BLaER1 (cell line): ENCODE data around the gene ZNF641.
A peak's percentile ranks its signal among the peaks of the same experiment; 100 is the strongest.

Source experiments
- H3K27ac ChIP-seq: shearing (Covaris generic); formaldehyde crosslinking; 2 replicates; pipeline ENCODE4 v1.8.1; 2022
- H3K27me3 ChIP-seq: shearing (Covaris generic); formaldehyde crosslinking; 2 replicates; pipeline ENCODE4 v1.8.1; 2022
- H3K36me3 ChIP-seq: shearing (Covaris generic); formaldehyde crosslinking; 2 replicates; pipeline ENCODE4 v1.8.1; 2022
- H3K4me1 ChIP-seq: shearing (Covaris generic); formaldehyde crosslinking; 2 replicates; pipeline ENCODE4 v1.8.1; 2022
- H3K4me2 ChIP-seq: shearing (Covaris generic); formaldehyde crosslinking; 2 replicates; pipeline ENCODE4 v1.8.1; 2022
- H3K4me3 ChIP-seq: shearing (Covaris generic); formaldehyde crosslinking; 2 replicates; pipeline ENCODE4 v1.8.1; 2022
- H3K9ac ChIP-seq: shearing (Covaris generic); formaldehyde crosslinking; 2 replicates; pipeline ENCODE4 v1.8.1; 2022
- H3K9me3 ChIP-seq: shearing (Covaris generic); formaldehyde crosslinking; 2 replicates; pipeline ENCODE4 v1.8.1; 2022
- H4K20me1 ChIP-seq: shearing (Covaris generic); formaldehyde crosslinking; 2 replicates; pipeline ENCODE4 v1.8.1; 2022
- Cebpa-rat ChIP-seq: shearing (Covaris generic); IDR thresholded peaks from 2 replicates; pipeline ENCODE4 v1.8.1; 2022

ZNF641 gene

GRCh38 chr12:48350249-48351021 is at the start of gene ZNF641:
Gene ZNF641, minus strand, starts transcription at chr12:48350919. Its CDS starts 2,829 bp downstream, at chr12:48348090.
- Histone ChIP-seq H3K27ac (peak within 1 kb of the TSS; percentile 79), H3K4me1 (peaks cover 20% of the 10 kb centered on the region), H3K9me3 (no peaks in the 10 kb centered on the region), H3K4me2 (peak within 1 kb of the TSS; percentile 91), H4K20me1 (no peaks in the 10 kb centered on the region), H3K9ac (peak within 1 kb of the TSS; percentile 83), H3K36me3 (peaks cover 27% of the 10 kb centered on the region), H3K4me3 (peak within 1 kb of the TSS; percentile 87), H3K27me3 (no peaks in the 10 kb centered on the region)
- no peak for TF ChIP-seq Cebpa-rat

DNA sequence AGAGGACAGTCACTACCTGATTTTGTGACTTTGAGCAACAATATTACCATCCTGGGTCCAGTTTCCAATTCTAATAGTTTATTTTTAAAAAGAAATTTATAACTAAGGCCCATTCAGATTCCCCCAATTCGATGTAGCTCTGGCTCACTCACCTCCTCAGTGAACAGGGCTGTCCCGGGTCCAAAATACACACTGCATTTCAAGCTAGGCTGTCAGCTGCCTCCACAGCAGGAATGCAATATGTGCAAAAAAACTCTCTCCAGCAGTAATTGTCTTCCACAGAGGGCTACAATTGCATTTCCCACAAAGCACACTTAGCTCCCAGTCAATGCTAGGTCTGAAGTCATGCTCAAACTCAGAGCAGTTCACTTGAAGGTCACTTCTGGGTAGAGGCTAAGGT is 39.3 kb upstream of the ZNF641 start:
- Histone ChIP-seq H3K27ac (no peak overlapping the region), H3K9ac (no peak overlapping the region)
- no peak for TF ChIP-seq Cebpa-rat

DNA sequence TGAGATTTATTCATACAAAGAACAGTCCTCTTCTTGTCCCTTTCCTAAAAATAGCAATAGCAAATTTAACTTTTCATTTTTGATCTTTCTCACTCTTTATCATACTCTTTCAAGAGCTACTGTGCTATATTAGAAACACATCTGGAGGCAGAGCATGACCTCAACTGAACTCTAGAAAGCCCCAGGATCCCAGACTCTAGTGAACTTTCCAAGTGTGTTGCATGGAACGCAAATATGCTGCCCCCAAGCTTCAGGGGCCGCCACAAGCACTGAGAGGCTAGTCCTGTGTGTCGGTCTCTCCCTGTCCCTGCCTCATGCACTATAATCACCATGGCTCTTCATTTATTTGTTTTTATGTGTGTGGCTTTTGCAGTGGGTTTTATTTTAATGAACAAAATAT is 38.7 kb upstream of the ZNF641 start:
- TF ChIP-seq Cebpa-rat = no peak
- H3K9ac ChIP-seq = no peak overlapping the region
- H3K27ac ChIP-seq = no peak overlapping the region
- H3K36me3 ChIP-seq = no peaks in the 10 kb centered on the region
- H3K4me1 ChIP-seq = peaks cover 10% of the 10 kb centered on the region
- H3K4me3 ChIP-seq = no peak overlapping the region
- H3K27me3 ChIP-seq = no peaks in the 10 kb centered on the region
- no peaks in the 10 kb centered on the region for H3K9me3 ChIP-seq
- no peaks in the 10 kb centered on the region for H4K20me1 ChIP-seq
- peak overlapping the region; percentile 46 for H3K4me2 ChIP-seq

More for the DNA sequence above, 39.3 kb upstream of the ZNF641 start:
- Histone ChIP-seq H3K36me3 (no peaks in the 10 kb centered on the region), H4K20me1 (no peaks in the 10 kb centered on the region), H3K27me3 (no peaks in the 10 kb centered on the region), H3K4me3 (no peak overlapping the region), H3K4me1 (peaks cover 10% of the 10 kb centered on the region), H3K4me2 (no peak overlapping the region), H3K9me3 (no peaks in the 10 kb centered on the region)

DNA sequence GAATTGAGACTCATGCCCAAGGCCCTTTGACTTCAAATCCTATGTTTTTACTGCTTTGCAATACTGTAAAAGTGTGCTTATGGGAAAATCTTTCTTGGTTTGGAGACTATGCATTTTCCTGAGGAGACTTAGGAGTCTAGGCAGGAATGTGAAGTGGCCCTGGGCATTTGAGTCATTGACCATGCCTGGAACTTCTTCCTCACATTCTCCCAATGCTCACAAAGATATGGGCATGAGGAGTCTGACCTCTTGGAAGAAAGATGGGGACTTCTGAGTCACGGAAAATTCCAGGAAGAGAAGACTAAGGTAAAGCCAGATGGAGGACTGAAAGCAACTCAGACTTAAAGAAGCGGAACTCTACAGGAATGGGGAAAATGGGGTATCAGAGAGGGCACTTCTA is 38.2 kb upstream of the ZNF641 start:
- Histone ChIP-seq H3K36me3 (no peaks in the 10 kb centered on the region), H3K9ac (no peak overlapping the region), H3K4me3 (no peak overlapping the region), H4K20me1 (no peaks in the 10 kb centered on the region), H3K27me3 (no peaks in the 10 kb centered on the region), H3K9me3 (no peaks in the 10 kb centered on the region), H3K4me1 (peaks cover 10% of the 10 kb centered on the region), H3K4me2 (peak overlapping the region; percentile 46), H3K27ac (no peak overlapping the region)
- TF ChIP-seq Cebpa-rat = no peak

GRCh38 chr12:48388460-48388859 is 37.7 kb upstream of the ZNF641 start:
- Histone ChIP-seq H3K9ac (no peak overlapping the region), H3K27me3 (no peaks in the 10 kb centered on the region), H3K36me3 (no peaks in the 10 kb centered on the region), H3K4me3 (no peak overlapping the region), H3K4me1 (peaks cover 10% of the 10 kb centered on the region), H3K27ac (no peak overlapping the region), H3K9me3 (no peaks in the 10 kb centered on the region), H3K4me2 (no peak overlapping the region), H4K20me1 (no peaks in the 10 kb centered on the region)
- no peak for TF ChIP-seq Cebpa-rat

DNA sequence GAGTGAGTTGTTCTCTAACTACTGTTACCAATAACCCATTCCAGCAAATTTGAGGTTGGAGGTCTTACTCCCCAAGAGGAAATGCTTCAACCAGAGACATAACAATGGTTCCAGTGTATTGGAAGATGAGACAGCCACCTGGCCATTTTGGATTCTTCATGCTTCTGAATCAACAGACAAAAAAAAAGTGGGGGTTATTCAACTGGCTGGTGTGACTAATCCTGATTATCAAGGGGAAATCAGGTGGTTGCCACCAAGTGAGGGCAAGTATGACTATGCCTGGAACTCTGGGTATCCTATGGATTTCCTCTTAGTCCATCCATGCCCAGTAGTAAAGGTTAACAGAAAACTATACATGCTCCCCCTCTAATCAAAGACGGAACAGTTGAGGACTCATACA is 29.9 kb upstream of the ZNF641 start:
- Histone ChIP-seq H3K27me3 (no peaks in the 10 kb centered on the region), H3K9ac (no peak overlapping the region), H3K4me1 (peaks cover 5% of the 10 kb centered on the region; the same call in 1 of the 2 replicates), H3K9me3 (no peaks in the 10 kb centered on the region), H3K4me3 (no peak overlapping the region), H4K20me1 (no peaks in the 10 kb centered on the region), H3K4me2 (no peak overlapping the region), H3K27ac (no peak overlapping the region), H3K36me3 (no peaks in the 10 kb centered on the region)
- no peak for TF ChIP-seq Cebpa-rat

DNA sequence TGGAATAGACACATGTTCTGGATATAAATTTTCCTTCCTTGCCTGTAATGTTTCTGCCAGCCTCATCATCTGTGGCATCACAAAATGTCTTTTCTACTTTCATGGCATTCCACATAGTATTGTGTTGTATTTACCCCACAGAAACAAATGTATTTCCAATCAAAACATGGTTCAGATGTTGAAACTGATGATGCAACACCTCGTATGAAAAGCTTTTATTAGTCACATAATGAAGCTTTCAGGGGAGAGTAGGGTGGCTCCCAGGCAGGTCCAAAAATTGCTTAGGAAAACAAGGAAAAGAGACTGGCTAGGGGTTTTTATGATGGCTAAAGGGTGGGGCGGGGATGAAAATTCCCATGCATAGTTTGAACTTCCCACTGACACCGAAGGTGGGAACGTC is 29.1 kb upstream of the ZNF641 start:
- Histone ChIP-seq H3K9ac (no peak overlapping the region), H3K4me2 (no peak overlapping the region), H3K36me3 (no peaks in the 10 kb centered on the region), H3K4me1 (peaks cover 5% of the 10 kb centered on the region; the same call in 1 of the 2 replicates), H3K9me3 (no peaks in the 10 kb centered on the region), H3K27me3 (no peaks in the 10 kb centered on the region), H4K20me1 (no peaks in the 10 kb centered on the region), H3K27ac (no peak overlapping the region), H3K4me3 (no peak overlapping the region)
- TF ChIP-seq Cebpa-rat = no peak; the same call in 1 of the 2 replicates

DNA sequence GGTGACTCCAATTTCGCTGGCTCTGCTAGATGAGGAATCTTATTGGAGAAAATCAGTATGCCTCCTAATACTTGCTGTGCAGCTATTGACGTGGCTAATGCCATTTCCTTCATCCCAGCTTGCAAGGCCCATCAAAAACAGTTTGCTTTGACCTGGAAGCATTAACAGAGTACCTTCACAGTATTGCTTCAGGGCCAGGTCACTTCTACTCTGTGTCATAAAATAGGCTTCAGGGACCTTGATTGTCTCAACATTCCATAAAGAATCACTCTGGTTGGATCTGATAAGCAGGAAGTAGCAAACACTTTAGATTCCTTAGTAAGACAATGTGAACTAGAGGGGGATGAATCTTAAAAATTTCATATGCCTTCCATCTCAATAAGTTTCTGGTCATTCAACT is 26.9 kb upstream of the ZNF641 start:
- Histone ChIP-seq H3K36me3 (no peaks in the 10 kb centered on the region), H3K27ac (no peak overlapping the region), H3K9ac (no peak overlapping the region), H3K27me3 (no peaks in the 10 kb centered on the region), H3K4me2 (no peak overlapping the region), H4K20me1 (no peaks in the 10 kb centered on the region), H3K4me1 (peaks cover 5% of the 10 kb centered on the region; the same call in 1 of the 2 replicates), H3K4me3 (no peak overlapping the region), H3K9me3 (no peaks in the 10 kb centered on the region)
- no peak for TF ChIP-seq Cebpa-rat

DNA sequence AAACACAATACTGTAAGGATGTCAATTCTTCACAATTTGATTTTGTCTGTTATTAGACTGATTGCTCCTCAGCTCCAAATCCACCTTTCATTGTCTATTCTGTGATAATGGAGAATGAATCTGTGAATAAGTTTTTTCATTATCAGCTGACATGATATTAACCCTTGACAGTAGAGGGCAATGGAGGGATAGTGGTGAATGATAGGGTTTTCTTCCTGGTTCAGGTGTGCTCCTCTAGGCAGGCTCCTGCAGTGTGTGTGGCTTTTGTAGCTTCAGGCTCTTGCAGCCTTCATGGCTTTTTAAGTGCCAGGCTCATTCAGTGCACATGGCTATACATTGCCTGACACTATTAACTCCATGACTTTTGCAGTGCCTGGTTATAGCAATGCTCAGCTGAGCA is 23.4 kb upstream of the ZNF641 start:
- H3K9me3 ChIP-seq = no peaks in the 10 kb centered on the region
- H3K36me3 ChIP-seq = no peaks in the 10 kb centered on the region
- H3K27ac ChIP-seq = no peak overlapping the region
- TF ChIP-seq Cebpa-rat = no peak
- H3K4me3 ChIP-seq = no peak overlapping the region
- no peaks in the 10 kb centered on the region for H3K27me3 ChIP-seq
- no peaks in the 10 kb centered on the region for H4K20me1 ChIP-seq
- H3K9ac ChIP-seq = no peak overlapping the region
- no peak overlapping the region for H3K4me2 ChIP-seq
- H3K4me1 ChIP-seq = peaks cover 5% of the 10 kb centered on the region; the same call in 1 of the 2 replicates

DNA sequence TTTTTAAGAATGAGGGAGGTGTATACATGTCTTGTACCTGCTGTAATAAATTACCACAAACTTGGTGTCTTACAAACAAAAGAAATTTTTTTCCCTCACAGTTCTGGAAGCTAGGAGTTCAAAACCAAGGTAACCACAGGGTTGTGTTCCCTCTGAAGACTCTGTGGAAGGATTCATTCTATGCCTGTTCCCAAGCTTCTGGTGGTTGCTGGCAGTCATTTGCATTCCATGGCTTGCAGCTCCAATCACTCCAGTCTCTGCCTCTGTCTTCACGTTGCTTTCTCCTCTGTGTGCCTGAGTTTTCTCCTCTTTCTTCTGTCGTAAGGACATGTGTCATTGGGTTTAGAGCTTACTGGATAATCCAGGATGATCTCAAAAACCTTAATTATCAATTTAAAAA is 15.4 kb upstream of the ZNF641 start:
- no peaks in the 10 kb centered on the region for H3K9me3 ChIP-seq
- H3K4me2 ChIP-seq = no peak overlapping the region
- no peaks in the 10 kb centered on the region for H4K20me1 ChIP-seq
- H3K27ac ChIP-seq = no peak overlapping the region
- no peaks in the 10 kb centered on the region for H3K4me1 ChIP-seq
- H3K36me3 ChIP-seq = no peaks in the 10 kb centered on the region
- no peak for TF ChIP-seq Cebpa-rat
- H3K9ac ChIP-seq = no peak overlapping the region
- no peak overlapping the region for H3K4me3 ChIP-seq
- H3K27me3 ChIP-seq = no peaks in the 10 kb centered on the region
